ENCODE data around the gene GRIK2. TPM values are rescaled to one million over a fixed set of nuclear protein-coding genes. Genes with fewer than 3 reads are reported as not detected.

The GRIK2 gene
- total RNA-seq, 4 donors from 2014 or later = 4.7 to 16.2 (median 7.5) TPM

DNA sequence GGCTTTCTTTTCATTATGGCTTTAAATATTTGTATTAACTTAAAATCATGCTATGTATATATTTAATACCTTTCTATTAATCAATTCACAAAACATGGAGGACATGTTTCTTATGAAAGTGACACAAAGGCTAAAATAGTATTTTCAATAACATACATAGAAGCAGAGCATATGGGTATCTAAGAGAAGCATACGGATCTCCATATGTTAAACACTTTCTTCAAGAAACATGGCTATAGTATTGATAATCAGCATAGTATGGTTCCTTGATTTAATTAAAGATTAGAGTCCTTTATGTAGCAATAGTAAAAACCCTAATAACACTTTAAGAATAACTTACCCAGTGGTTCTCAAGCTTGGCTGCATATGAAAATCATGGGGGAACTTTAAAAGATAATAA lies 58.5 kb downstream of the GRIK2 start:
- Histone ChIP-seq H3K4me1 (no peaks in the 10 kb centered on the region), H3K4me3 (no peak overlapping the region), H3K9me3 (no peaks in the 10 kb centered on the region), H3K27ac (no peak overlapping the region), H3K36me3 (no peaks in the 10 kb centered on the region), H3K27me3 (no peaks in the 10 kb centered on the region)
- WGBS, 2 donors = 97% methylated on average over 1 of the region's 1 CpG
- TF ChIP-seq, protein P1, sequence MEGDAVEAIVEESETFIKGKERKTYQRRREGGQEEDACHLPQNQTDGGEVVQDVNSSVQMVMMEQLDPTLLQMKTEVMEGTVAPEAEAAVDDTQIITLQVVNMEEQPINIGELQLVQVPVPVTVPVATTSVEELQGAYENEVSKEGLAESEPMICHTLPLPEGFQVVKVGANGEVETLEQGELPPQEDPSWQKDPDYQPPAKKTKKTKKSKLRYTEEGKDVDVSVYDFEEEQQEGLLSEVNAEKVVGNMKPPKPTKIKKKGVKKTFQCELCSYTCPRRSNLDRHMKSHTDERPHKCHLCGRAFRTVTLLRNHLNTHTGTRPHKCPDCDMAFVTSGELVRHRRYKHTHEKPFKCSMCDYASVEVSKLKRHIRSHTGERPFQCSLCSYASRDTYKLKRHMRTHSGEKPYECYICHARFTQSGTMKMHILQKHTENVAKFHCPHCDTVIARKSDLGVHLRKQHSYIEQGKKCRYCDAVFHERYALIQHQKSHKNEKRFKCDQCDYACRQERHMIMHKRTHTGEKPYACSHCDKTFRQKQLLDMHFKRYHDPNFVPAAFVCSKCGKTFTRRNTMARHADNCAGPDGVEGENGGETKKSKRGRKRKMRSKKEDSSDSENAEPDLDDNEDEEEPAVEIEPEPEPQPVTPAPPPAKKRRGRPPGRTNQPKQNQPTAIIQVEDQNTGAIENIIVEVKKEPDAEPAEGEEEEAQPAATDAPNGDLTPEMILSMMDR (IDR thresholded peaks at IDR 0.05) = no peak
- TF ChIP-seq POLR2A (IDR thresholded peaks at IDR 0.05) (no peak), EP300 (IDR thresholded peaks at IDR 0.05) (no peak)
- no peak for DNase-seq (ENCODE audit: low spot score in 2 of 2)

DNA sequence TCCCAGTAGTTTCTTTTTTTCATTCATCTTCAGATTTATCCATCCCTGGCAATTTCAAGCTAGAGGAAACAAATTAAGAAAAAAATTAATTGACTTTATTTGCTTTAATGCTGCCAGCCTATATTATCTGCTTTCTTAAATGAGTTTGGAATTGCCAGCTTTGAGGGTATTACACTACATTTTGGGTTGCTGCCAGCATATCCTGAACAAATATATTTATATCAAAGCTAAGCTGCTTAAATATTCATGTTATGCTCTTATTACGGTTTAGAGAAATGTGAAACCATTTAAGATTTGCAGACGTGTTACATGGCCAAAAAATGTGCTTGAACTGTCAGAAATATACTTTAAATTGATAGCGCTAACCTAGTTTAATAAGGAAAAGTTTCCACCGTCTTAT lies 59.7 kb downstream of the GRIK2 start:
- no peak for TF ChIP-seq EP300 (IDR thresholded peaks at IDR 0.05)
- no peak for TF ChIP-seq POLR2A (IDR thresholded peaks at IDR 0.05)
- TF ChIP-seq, protein P1 (IDR thresholded peaks at IDR 0.05) = no peak
- 51 to 61% methylated on average over 4 of the region's 4 CpGs for WGBS, 2 donors
- H3K4me3 ChIP-seq = peak overlapping the region in 1 of 4 donors; percentile 17
- H3K27me3 ChIP-seq = no peaks in the 10 kb centered on the region
- H3K27ac ChIP-seq = no peak overlapping the region
- no peak for DNase-seq (ENCODE audit: low spot score in 2 of 2)
- no peaks in the 10 kb centered on the region for H3K36me3 ChIP-seq
- no peaks in the 10 kb centered on the region for H3K9me3 ChIP-seq
- no peaks in the 10 kb centered on the region for H3K4me1 ChIP-seq

DNA sequence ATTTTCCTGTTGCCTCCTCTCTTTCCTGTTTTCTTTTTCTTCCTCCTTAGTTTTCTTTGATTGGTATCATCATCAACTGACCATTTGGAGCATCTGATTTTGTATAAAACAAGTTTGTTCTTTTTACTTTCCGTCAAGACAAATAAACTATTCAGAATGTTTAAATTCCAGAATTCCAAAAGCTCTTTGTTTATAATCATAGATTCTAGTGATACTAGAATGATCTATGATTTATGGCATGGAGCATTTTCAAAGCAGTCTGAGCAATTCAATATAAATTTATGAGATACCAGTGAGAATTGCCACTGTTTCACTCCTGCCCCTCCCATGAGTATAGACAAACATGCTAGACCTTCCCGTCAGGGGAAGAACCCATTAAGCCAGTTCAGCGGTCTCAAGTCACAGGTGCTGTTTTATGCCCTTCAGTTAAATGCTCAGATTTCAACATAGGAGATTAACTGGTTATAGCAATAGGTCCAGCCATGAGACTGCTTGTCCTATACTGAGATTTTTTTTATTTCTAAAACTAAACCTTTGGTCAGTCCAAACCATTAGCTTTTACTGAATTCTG lies 60.7 kb downstream of the GRIK2 start:
- Histone ChIP-seq H3K27ac (no peak overlapping the region), H3K4me3 (no peak overlapping the region), H3K9me3 (no peaks in the 10 kb centered on the region), H3K4me1 (no peaks in the 10 kb centered on the region), H3K36me3 (no peaks in the 10 kb centered on the region), H3K27me3 (no peaks in the 10 kb centered on the region)
- TF ChIP-seq EP300 (IDR thresholded peaks at IDR 0.05) (no peak), POLR2A (IDR thresholded peaks at IDR 0.05) (no peak)
- TF ChIP-seq, protein P1 (IDR thresholded peaks at IDR 0.05) = no peak
- DNase-seq (ENCODE audit: low spot score in 2 of 2) = no peak
- 43 to 47% methylated on average over 3 of the region's 3 CpGs for WGBS, 2 donors

DNA sequence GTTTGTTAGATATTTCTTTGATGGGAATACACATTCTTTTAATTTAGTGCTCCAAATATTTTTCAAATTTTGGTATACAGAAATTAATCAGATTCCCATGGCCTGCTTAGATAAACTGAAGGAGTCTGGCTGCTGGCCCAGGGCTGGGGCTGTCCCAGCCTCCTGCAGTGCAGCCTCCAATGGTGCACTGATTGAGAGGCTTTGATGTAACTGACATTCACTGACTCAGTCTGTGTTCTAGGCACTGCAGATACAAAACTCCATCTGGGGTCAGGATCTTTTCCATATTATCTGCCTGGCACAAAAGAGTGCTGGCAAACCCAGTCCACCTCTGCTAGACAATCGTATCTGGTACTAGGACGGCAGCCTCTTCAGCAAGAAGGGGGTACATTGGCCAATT lies 64.8 kb downstream of the GRIK2 start:
- no peaks in the 10 kb centered on the region for H3K4me1 ChIP-seq

DNA sequence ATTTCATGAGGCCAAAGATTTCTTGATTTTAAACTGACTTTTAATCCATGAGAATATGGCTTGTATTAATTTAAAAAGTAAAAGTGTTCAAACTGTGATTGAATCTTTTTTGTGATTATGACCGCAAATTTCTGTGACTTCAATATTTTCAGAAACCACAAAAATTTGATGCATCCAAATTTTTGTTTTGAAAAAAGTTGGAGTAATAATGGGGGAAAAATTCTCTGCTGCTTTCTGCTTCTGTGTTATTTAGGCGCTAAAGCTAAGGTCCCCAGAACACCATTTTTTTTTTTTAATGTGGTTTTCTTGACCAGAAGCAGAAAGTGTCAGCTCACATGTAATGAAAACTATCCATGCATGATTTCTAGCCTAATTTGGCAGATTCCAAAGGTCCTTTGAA lies 65.3 kb downstream of the GRIK2 start:
- TF ChIP-seq, protein P1 (IDR thresholded peaks at IDR 0.05) = no peak
- no peak for TF ChIP-seq POLR2A (IDR thresholded peaks at IDR 0.05)
- no peak for TF ChIP-seq EP300 (IDR thresholded peaks at IDR 0.05)
- no peak overlapping the region for H3K4me3 ChIP-seq
- no peaks in the 10 kb centered on the region for H3K36me3 ChIP-seq
- no peaks in the 10 kb centered on the region for H3K9me3 ChIP-seq
- H3K27ac ChIP-seq = no peak overlapping the region
- WGBS, 2 donors = 80 to 86% methylated on average over 2 of the region's 2 CpGs
- DNase-seq (ENCODE audit: low spot score in 2 of 2) = no peak
- H3K4me1 ChIP-seq = no peaks in the 10 kb centered on the region
- H3K27me3 ChIP-seq = no peaks in the 10 kb centered on the region

More for the DNA sequence above, 64.8 kb downstream of the GRIK2 start:
- Histone ChIP-seq H3K9me3 (no peaks in the 10 kb centered on the region), H3K27ac (no peak overlapping the region), H3K4me3 (no peak overlapping the region), H3K36me3 (no peaks in the 10 kb centered on the region), H3K27me3 (no peaks in the 10 kb centered on the region)
- TF ChIP-seq EP300 (IDR thresholded peaks at IDR 0.05) (no peak), POLR2A (IDR thresholded peaks at IDR 0.05) (no peak)
- TF ChIP-seq, protein P1 (IDR thresholded peaks at IDR 0.05) = no peak
- DNase-seq (ENCODE audit: low spot score in 2 of 2) = no peak
- 93 to 94% methylated on average over 2 of the region's 2 CpGs for WGBS, 2 donors

Measured in tibial nerve (tissue), 4 donors.